HG02571 (cell line): ENCODE data around the gene CD151.

Experiments
- ATAC-seq: cut with Tn5 transposase; IDR thresholded peaks from one replicate; pipeline ENCODE4 v1.9.1; 2021; ENCODE audit warnings: mild to moderate bottlenecking, moderate library complexity; ENCODE audit not compliant: unreplicated experiment

CD151 gene

DNA sequence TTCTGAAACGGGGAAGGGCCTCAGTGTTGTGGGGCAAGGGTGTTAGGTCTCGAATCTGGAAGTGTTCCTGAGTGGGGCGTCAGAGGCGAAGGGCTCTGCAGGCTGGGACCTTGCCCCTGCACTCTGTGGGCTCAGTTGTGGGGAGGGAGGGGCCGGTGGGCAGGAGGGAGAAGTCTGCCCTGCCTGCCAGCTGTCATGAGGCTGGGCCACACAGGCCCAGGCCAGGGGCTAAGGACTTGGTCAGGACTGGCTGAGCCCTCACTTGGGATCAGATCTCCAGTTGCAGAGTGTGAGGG, 4.9 kb upstream of the CD151 start, which contains the start of gene CRACR2B:
Gene CRACR2B, plus strand, starts transcription at position 23 of the 296 bp plus-strand sequence. CDS start 689 bp downstream, outside the sequence.
- no peak for ATAC-seq

DNA sequence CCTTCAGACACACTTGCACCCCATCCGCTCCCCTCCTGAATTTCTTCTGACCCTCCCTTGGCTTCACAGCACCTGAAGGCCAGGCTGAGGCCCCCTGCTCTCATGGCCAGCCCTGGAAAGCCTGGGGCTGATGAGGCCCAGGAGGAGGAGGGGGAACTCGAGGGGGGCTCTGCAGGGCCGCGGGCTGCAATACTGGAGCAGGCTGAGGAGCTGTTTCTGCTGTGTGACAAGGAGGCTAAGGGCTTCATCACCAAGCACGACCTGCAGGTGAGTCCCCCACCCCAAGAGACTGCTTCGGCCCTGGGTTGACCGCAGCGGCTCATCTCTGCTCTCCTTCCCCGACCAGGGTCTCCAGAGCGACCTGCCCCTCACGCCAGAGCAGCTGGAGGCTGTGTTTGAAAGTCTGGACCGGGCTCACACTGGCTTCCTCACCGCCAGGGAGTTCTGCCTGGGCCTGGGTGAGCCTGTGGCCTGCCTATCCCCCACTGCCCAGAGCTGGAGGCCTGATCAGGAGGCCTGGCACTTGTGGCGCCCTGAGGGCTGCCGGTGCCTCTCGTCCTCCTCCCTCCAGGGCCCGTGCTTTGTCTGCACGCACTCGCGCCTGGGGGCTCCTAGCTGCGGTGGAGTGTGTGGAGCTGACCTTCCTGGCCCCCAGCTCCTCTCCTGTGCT, 4.1 kb upstream of the CD151 start:
- ATAC-seq, result no peak

DNA sequence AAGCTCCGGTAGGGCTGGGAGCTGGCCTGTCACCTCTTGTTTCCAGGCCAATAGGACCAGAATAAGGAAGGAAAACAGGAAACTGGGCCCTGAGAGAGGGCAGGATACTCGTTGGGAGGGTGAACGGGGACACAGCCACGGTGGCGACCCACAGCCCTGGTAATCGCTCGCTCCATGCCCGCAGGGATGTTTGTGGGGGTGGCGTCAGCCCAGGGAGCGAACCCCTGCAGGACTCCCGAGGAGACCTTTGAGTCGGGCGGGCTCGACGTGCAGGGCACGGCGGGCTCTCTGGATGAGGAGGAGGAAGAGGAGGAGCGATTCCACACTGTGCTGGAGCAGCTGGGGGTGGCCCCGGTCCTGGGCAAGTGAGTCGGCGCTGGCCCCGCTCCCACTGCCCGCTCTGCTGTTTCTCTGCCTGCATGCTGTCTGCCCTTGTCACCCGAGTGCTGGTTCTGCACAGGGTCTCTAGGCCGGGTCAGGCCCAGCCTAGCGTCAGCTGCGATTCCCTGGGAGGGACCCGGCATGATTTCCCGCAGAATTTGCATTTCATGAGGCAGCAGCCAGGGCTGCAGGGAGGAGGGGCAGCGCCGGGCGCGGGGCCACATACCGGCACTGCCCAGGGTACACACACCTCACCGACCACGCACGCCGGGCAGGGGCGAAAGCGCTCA, 3.4 kb upstream of the CD151 start:
- no peak for ATAC-seq

- ATAC-seq, result no peak
Observed at GRCh38 chr11:829847-830294, 2.9 kb upstream of the CD151 start.

- ATAC-seq, result no peak
Observed at GRCh38 chr11:830295-831117, 2.2 kb upstream of the CD151 start.

DNA sequence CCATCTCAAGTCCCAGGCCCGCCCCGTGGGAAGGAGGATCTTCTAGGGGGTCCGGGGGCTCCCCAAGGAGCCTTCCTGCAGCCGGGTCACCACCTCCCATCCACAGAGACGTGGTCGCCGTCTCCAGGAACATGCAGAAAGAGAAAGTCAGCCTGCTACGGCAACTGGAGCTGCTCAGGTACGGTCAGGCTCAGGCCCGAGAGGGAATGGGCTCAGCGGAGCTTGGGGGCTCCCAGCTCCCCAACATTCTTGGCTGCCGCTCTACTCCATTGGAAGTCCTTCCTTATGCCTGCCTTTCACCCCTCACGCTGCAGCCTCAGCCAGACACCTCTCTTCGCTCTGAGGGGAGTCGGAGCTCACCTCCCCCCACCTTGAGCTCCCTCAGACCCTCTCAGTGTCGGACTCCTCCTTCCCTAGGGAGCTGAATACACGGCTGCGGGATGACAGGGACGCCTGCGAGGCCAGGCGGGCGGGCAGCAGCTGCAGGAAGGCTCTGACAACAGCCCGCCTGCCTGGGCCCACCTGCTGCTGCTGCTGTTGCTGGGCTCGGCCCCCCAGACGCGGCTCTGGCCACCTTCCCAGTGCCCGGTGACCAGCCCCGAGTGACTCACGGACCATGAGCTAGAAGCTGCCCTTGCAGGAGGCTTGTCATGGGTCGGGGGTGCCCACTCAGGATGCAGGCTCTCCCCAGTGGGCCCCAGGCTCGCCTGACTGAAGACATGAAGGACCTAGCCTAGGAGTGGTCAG, 1.5 kb upstream of the CD151 start:
- no peak for ATAC-seq

DNA sequence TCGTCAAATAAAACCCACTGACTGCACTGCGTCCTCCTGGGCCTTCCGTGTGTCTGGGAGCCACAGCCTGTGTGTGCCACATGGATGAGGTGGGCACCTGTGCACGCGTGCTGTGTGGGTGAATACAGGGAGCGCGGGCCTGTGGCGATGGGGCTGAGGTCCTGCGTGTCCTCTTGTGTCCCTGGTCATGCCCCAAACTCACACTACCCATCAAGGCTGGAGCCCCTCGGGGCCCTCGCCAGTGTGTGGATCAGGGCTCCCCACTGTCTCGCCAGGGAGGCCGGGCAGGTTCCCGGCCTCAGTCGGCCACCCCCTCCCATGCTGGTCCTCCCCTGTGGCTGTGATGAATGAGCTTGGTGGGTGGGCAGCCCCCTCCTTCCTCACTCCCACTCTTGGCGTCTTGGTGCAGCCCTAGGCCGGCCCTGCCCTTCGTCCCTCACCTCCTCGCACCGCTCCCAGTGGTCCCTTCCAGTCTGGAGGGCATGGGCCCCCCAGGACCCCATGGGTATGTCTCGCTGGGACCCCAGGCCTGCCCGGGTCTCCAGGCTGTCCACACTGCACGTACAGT, 707 bp upstream of the CD151 start:
- no peak for ATAC-seq

DNA sequence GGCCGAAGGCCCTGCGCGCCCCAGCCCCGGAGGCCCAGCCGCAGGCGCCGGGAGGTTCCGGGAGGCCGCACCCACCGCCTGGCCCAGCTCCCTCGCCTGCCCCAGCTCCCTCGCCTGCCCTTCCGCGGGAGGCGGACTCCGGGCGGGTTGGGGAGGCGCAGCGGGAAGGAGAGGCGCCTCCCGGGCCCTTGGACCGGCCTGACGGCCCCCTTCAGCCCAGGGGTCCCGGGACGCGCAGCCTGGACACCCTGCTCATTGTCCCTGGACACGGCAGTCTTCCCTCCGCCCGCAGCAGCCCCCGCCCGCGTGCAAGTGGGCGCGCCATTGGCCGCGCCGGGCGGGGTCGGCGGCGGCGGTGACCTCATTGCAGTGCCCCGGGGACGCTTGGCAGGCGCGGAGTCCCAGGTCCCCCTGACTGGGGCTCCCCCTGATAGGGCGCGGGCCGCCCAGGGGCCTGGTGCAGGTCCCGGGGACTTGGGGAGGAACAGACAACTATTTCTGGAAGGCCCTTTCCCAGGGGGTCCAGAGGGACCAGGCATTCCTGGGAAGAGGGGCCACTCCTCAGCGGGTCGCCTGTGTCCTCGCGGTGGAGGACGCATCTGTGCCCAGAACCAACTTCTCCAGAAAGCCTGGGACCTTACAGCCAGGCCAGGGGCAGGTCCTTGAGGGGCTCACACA, 501 bp downstream of the CD151 start:
- ATAC-seq, result peak; percentile 17

DNA sequence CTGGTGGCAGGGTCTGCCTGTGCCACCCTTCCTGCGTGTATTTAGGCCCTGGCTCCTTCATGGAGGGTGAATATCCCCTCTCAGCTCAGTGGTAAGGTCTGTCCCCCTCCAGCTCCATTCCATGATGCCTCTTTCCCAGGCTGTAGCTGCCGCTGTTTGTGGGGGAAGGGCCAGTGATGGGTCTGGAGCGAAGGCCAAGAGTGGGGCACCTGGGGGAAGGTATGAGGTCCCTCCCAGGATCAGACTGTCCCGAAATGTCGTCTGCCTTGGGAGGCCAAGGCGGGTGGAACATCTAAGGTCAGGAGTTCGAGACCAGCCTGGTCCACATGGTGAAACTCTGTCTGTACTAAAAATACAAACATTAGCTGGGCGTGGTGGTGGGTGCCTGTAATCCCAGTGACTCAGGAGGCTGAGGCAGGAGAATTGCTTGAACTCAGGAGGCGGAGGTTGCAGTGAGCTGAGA, 1.1 kb downstream of the CD151 start:
- no peak for ATAC-seq

DNA sequence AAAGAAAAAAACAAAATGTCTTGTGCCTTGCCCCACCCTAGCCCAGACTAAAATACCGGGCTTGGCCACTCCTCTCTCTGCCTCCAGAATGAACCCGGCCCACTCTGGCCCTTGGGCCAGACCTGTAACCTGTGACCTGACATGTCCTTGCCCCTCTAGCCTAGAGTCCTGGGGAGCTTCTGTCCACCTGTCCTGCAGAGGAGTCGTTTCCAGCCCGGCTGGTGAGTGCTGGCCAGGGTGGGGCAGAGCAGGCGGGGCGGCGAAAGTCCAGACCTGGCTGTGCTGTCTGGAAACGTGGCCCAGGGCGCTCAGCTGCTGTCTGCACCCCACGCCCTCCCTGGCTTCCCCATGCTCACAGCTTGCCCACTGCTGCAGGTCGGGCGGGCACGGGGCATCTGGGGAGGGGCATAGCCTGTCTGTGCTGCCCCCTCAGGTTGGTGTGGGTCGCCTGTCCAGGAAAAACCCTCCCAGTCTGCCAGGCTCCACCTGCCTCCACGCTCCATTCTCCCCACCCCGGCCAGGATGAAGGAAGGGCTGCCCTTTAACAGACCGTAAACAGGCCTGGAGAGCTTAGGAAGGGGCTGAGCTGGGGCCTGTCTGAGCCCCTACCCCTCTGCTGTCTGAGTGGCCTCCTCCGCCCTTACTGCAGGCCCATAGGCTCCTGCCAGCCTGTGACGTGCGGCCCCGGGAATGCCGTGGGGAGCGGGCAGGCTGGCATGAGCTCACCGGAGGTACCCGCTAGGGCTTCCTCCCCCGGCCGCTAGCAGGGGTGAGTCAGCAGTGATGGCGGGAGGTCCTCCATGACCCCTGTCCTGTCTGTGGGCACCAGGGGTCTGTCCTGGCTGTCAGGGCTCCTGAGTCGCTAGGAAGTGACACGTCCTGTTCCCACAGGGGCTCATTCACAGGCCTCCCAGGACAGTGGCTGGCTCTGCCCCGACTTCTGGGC, 1.9 kb downstream of the CD151 start:
- no peak for ATAC-seq

DNA sequence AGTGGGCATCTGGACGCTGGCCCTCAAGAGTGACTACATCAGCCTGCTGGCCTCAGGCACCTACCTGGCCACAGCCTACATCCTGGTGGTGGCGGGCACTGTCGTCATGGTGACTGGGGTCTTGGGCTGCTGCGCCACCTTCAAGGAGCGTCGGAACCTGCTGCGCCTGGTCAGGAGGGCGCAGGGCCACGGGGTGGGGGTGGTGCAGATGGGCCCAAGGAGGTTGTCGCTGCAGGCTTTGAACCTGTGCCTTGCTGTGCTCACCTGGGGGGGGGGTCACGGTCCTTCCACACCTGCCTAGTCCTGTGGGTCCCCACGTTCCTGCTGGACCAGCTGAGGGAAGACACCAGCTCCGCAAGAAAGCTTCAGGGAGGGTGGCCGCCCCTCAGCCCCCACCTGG, 3.5 kb downstream of the CD151 start:
- ATAC-seq, result no peak

GRCh38 chr11:836700-837099, 3.9 kb downstream of the CD151 start:
- ATAC-seq, result no peak

GRCh38 chr11:837189-837989, 4.6 kb downstream of the CD151 start:
- ATAC-seq, result no peak

DNA sequence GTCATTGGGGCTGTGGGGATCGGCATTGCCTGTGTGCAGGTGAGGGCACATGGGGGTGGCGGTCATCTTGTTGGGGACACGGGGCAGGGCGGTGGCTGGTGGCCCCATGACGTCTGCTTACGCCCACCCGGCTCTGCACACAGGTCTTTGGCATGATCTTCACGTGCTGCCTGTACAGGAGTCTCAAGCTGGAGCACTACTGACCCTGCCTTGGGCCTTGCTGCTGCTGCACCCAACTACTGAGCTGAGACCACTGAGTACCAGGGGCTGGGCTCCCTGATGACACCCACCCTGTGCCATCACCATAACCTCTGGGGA, 5.2 kb downstream of the CD151 start:
- ATAC-seq, result no peak

DNA sequence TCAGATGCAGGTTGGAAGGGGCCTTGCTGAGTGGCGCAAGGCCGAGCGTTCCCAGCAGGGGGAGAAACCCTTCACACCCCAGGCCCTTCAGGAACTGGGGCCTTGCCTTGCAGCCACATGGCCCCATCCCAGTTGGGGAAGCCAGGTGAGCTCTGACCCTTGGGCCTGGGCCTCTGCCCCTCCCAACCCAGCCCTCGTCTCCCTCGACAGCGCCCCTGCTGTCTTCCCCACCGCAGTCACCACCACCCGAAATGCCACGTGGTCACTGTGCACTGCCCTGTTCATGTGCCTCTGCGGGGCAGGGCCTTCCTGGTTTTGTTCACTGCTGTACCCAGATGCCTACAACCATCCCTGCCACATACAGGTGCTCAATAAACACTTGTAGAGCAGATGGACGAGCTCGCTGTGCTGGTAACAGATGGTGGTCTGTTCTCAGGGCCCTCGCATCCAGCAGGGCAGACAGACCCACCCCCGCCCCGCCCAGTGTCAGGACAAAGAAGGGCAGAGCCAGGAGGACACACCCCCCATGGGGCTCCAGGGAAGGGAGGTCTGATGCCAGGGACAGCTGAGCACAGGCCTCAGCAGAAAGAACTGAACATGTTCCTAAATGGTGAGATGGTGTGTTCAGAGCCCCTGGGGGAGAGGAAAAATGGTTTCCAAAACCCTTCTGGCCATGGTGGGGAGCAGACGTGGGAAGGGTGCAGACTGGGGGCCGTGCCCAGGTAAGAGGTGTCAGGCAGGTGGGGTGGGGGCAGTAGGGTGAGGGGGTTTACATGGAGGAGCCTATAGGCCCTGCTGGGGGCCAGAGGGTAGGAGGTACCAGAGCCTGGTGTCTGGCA, 5.9 kb downstream of the CD151 start:
- no peak for ATAC-seq

DNA sequence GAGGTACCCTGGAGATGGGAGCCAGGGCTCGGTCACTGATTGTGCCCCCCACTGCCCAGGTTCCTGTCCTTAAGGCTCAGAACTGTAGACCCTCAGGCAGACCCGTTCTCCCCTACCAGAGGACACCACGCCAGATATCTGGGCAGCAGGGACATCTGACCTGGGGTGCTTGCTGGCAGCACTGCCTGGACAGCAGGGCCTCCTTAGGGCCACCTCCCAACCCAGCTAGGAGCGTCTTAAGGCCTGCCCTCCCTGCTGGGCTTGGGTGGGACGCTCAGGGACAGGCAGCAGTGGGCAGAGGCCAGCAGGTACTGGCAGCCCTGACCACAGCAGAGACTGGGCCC, 6.5 kb downstream of the CD151 start:
- no peak for ATAC-seq

GRCh38 chr11:839875-840617, 7.3 kb downstream of the CD151 start:
- ATAC-seq, result no peak
